ENCODE data around the gene AHCTF1. TPM values are rescaled to one million over a fixed set of nuclear protein-coding genes. Genes with fewer than 3 reads are reported as not detected.
"Not testable (repeated sequence)": the region's sequence is repeated elsewhere in the genome, so short reads cannot be mapped to it uniquely, and the experiment has no call there.

Gene AHCTF1
- total RNA-seq, 4 donors from 2014 or later, result 36.5 to 84.4 (median 45.3) TPM

DNA sequence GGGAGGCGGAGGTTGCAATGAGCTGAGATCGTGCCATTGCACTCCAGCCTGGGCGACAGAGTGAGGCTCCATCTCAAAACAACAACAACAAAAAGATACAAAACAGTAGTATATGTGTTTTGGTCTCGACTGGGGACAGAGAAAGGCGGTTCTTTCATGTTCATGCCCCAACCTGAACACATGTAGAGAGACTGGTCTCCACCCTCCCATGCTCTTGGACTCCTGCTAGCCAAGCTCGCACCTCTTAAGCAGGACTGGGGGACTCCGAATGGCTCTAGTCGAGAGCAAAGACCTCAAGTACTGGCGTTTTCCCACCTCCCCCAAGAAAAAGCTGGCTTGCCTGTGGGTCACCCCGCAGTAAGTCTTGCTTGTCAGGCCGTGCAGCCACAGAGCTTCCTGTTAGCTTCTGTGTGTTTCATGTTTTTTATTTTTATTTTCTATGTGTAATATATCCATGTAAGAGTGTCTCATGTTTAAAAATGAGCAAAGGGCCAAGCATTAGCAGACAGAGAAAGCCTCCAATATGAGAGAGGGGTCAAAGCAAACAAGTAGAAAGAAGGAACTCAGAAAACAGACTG is 116.0 kb downstream of the AHCTF1 start:
- H3K9me3 ChIP-seq, result no peaks in the 10 kb centered on the region
- no peak for DNase-seq

GRCh38 chr1:246814890-246815289 is 116.9 kb downstream of the AHCTF1 start:
- no peak for DNase-seq
- H3K27ac ChIP-seq, result no peak overlapping the region
- H3K27me3 ChIP-seq, result no peaks in the 10 kb centered on the region
- no peaks in the 10 kb centered on the region for H3K9me3 ChIP-seq
- no peaks in the 10 kb centered on the region for H3K4me1 ChIP-seq
- no peaks in the 10 kb centered on the region for H3K36me3 ChIP-seq
- TF ChIP-seq POLR2A (IDR thresholded peaks at IDR 0.05) (no peak), CTCF (IDR thresholded peaks at IDR 0.05) (no peak)
- intact Hi-C loops (cut with DNase I), result no loop called here
- H3K4me3 ChIP-seq (replicated peaks in 1 of 3), result no peak overlapping the region
- WGBS, 2 donors, result 87 to 89% methylated on average over 13 of the region's 13 CpGs

More for the DNA sequence above, 116.0 kb downstream of the AHCTF1 start:
- no peaks in the 10 kb centered on the region for H3K36me3 ChIP-seq
- H3K4me1 ChIP-seq, result no peaks in the 10 kb centered on the region
- no peaks in the 10 kb centered on the region for H3K27me3 ChIP-seq
- intact Hi-C loops (cut with DNase I), result no loop called here
- no peak overlapping the region for H3K4me3 ChIP-seq (replicated peaks in 1 of 3)
- WGBS, 2 donors, result 74 to 77% methylated on average over 11 of the region's 11 CpGs
- no peak overlapping the region for H3K27ac ChIP-seq
- TF ChIP-seq CTCF (IDR thresholded peaks at IDR 0.05) (no peak), POLR2A (IDR thresholded peaks at IDR 0.05) (no peak)

GRCh38 chr1:246813325-246813724 is 118.4 kb downstream of the AHCTF1 start:
- H3K27me3 ChIP-seq; H3K36me3 ChIP-seq; H3K4me3 ChIP-seq (replicated peaks in 1 of 3); DNase-seq; H3K4me1 ChIP-seq; intact Hi-C loops (cut with DNase I); H3K9me3 ChIP-seq; H3K27ac ChIP-seq: not testable (repeated sequence)
- 84 to 89% methylated on average over 4 of the region's 4 CpGs for WGBS, 2 donors

DNA sequence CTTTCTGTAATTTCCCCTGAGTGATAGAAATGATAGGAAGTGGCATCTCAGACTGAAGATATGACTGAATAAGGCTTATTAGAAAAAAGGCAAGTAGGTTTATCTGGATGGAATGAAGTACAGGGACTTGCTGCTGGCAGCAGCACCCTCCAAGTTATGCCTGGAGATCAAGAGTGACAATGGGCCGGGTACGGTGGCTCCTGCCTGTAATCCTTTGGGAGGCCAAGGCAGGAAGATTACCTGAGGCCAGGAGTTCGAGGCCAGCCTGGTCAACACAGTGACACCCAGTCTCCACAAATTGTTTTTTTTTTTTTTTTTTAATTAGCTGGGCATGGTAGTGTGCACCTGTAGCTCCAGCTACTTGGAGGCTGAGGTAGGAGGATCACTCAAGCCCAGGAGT is 119.8 kb downstream of the AHCTF1 start:
- no peak for DNase-seq
- Histone ChIP-seq H3K4me3 (replicated peaks in 1 of 3) (no peak overlapping the region), H3K36me3 (no peaks in the 10 kb centered on the region), H3K9me3 (no peaks in the 10 kb centered on the region), H3K4me1 (no peaks in the 10 kb centered on the region), H3K27ac (no peak overlapping the region), H3K27me3 (no peaks in the 10 kb centered on the region)
- intact Hi-C loops (cut with DNase I), result no loop called here
- 79 to 93% methylated on average over 3 of the region's 3 CpGs for WGBS, 2 donors
- TF ChIP-seq POLR2A (IDR thresholded peaks at IDR 0.05) (no peak), CTCF (IDR thresholded peaks at IDR 0.05) (no peak)

DNA sequence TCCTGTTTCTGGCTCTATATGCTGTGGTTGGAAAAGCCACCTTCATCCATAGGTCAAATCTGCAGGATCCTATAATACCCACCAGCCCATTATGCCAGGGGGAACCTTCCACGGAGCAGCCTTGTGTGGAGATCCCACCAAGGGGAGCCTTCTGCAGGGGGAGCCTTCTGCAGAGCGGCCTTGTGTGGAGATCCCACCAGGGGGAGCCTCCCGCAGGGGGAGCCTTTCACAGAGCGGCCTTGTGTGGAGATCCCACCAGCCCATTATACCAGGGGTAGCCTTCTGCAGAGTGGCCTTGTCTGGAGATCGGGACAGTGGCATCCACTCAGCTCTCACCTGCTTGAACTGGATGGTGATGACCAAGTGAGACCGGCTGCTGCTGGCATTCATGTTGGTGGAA is 122.3 kb downstream of the AHCTF1 start:
- H3K4me3 ChIP-seq (replicated peaks in 1 of 3), result no peak overlapping the region
- no peaks in the 10 kb centered on the region for H3K27me3 ChIP-seq
- 96 to 99% methylated on average over 5 of the region's 6 CpGs for WGBS, 2 donors
- no peak overlapping the region for H3K27ac ChIP-seq
- no peaks in the 10 kb centered on the region for H3K9me3 ChIP-seq
- DNase-seq, result no peak
- no peaks in the 10 kb centered on the region for H3K36me3 ChIP-seq
- TF ChIP-seq CTCF (IDR thresholded peaks at IDR 0.05), result no peak
- no peak for TF ChIP-seq POLR2A (IDR thresholded peaks at IDR 0.05)
- intact Hi-C loops (cut with DNase I), result no loop called here
- H3K4me1 ChIP-seq, result no peaks in the 10 kb centered on the region

All from thyroid gland (tissue), 4 donors.